ENCODE measurements around the gene GNAZ.

- TF ChIP-seq CTCF (IDR thresholded peaks at IDR 0.05; ENCODE audit: insufficient read depth, low read length, poor library complexity, severe bottlenecking) (no peak), EZH2phosphoT487 (conservative IDR thresholded peaks at IDR 0.05; ENCODE audit: low read length) (no peak)
These were observed 87.5 kb downstream of the GNAZ start for GRCh38 chr22:23157560-23158515.

Measured in SU-DHL-6 (cell line).